ENCODE measurements around the gene PKHD1.

PKHD1 gene

DNA sequence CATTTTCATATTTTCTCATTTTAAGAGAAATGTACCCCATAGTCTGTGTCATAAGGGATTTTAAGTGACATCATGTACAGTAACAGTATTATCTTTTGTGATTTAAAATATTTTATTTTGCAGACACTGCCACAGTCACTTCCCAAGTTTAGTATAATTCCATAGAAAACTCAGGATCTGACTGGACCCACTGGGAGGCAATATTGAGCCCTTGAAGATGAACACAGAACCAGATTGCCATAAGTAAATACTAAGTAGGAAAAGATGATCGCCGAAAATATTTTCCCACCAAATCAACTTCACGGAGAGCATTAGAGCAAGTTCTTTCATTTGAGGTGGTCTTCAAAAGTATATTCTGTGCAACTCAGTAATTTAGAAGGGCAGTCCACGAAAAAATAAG is 17.6 kb upstream of the PKHD1 start:
- DNase-seq, result no peak

DNA sequence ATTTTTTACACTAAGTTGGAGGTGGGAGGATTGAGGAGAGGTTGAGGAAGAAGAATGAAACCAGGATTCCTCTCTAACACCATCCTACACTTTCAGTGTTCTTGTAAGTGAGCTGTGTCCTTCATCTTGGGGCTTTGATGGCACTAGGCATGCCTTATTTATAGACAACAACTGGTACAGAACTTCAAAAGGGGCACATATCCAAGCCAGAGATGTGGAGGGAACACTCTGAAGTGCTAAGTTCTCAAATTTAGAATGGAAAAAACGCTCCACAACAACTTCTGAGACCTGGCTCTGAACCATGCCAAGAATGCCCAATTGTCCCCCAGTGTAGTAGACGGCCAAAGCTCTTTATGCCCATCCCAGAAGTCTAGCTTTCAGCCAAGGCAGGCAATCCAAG is 16.2 kb upstream of the PKHD1 start:
- no peak for DNase-seq

DNA sequence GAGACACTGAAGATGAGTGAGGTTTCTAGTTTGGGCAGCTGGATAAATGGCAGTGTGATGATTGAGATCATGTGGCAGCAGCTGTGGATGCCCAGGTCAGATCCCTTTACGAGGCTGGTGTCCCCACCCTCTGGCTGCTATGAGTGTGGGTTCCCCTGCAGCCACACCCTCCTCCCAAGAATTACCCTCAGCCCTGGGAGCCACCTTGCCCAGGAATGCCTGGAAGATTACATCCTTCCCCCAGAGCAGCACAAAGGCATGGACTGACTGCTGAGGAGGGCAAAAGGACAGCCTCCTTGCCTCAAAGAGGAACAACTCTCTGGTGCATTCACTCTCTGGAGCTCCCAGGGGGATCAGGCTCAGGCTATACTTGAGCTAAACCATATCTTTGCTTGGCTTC is 15.0 kb upstream of the PKHD1 start:
- no peak for DNase-seq

DNA sequence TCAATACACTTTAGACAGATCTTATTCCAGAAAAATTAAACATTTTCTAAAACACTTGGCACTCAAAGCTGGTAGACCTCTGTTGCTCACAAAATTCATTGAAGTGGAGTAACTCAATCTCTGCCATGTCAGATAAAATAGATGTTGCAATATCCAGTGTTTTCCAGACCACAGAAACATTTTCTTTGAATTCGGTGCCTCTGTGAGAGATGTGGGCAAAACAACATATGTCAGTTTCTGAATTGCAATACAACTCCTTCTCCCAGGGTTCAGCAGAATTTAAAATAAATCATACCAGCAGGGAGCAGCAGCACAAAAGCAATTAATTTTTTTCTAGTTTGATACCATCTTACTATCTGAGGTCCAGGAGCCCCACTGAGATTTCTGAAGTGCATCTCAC is 11.3 kb upstream of the PKHD1 start:
- DNase-seq, result peak in 1 of 2 experiments; percentile 15

DNA sequence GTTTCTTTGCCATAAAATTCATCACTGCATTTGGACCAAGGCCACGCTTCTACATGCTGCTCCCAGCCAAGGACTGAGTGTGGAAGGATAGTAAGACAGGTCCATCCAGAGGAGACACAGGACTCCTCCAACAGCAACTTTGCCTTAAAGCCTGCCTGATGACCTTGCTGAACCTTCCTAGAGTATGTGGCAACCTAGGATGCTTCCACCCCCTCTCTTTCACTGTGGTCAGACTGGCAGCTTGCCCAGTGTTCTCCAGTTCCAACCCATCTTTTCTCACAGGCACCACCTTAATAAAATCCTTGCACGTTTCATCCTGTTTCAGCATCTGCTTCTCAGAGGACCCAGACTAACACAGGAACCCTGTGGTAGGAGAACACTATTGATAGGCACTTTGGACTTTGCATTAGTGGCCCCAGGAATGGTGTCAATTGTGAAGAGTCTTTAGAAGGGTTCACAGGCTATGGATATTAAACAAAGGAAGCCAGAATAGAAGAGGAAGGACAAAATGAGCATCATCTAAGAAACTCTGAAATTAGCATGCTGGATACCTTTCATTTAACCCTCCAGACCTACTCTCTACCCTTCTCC is 2.4 kb upstream of the PKHD1 start:
- no peak for DNase-seq

DNA sequence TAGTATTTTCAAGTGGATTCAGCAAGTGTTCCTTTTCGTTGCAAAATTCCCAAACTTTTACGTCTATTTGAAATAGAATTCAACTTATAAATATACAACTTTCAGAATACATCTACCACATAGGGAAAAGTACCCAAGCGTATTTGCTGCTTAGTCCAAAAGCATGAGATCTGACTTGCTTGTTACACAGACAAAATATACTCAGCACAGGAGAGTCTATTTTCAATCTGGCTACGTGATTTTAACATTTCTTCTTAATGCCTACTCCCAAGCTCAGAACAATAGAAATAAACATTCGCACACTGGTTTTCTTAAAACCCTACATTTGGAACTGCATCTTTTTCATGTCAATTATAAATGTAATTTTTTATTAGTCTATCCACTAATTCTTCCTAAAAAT is 672 bp downstream of the PKHD1 start:
- no peak for DNase-seq

DNA sequence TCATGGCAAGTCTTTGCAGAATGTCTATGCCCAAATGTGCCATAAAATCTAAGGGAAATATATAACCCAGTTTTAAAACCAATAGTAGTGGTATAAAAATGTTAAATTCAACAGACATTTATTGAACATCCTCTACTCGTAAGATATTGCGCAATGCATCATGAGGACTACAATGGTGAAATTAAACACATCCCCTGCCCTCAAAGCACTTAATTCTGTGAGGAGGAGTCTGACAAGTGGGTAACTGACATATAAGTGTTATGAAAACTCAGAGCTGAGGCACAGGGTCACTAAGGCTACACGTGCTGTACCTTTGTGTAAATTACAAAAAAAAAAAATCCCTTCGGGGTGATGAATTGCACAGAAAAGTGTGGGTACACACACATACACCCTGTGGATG is 6.2 kb downstream of the PKHD1 start:
- no peak for DNase-seq

DNA sequence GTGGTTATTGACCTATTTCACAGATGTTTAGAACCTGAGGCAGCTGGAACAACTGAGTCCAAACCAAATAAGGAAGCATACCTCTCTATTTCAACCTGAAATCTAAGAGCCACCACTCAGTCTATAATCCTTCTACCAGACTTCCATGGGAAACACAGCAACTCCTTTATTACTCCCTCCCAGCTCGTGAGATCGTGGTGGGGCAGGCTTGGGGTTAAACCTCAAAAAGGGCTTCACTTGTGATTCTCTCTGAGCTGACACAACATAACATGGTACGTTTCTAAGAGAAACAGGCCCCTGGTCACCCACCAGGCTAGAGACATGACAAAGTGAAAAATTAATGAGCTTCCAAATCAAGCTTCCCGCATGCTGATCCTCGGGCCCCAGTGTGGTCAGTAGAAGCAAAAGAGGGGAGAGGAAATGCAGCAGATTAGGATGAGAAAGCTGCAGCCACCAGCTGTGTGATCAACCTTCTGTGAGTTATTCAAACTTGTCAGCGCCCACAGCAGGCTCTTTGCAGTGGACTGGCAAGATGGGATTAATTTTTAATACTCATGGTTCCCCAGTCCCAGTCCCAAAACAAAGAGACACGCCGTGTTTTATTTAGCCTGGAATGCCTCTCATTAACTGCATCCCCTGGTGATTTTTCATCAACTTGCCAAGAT is 9.3 kb downstream of the PKHD1 start:
- DNase-seq, result no peak

DNA sequence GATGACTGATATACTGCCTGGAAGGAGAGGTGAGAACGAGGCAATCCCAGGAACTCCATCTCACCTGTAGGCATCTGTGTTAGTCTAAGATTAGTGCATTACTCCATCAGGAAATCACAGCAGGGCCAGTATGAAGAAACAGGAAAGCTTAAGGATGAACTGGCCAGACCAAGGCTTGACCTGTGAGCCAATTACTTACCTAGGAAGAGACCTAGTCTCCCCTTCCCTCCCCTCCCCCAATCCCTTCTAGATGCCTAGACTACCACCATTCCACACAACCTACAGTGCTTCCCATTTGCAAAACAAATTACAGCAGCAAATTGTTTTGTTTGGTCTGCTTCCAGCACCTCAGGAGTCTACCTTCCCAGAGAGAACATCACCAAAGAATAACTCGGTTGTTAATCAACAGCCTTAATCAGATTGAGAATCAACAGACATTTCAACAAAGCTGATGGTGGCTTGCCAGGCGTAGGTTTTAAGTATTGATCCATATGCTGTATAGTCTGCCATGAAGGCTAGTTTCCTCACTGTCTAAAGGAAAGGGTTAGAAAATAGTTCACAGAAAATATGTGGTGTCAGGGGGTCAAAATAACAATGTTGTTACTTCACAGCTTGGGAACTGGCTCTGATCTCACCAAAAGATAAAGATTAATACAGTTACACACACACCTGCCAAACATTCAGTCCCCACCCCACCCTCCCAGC is 10.1 kb downstream of the PKHD1 start:
- peak; percentile 86 to 89 for DNase-seq

DNA sequence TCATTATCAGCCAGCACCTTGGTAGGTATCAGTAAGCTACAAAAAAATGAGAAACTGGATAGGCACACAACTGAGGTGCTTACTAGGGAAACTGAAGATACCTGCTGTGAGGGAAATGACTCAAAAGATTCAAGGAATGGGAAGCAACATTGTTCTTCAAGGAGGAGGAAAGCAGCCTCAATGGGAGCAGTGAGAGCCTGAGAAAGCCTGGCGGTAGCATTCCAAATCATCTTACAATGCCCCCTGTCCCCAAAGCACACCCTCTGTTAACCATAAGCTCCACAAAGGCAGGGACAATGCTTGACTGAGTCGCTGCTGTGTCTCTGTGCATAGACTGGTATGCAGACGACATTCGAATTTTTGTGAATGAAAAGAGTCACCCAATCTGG is 10.6 kb downstream of the PKHD1 start:
- DNase-seq, result no peak

DNA sequence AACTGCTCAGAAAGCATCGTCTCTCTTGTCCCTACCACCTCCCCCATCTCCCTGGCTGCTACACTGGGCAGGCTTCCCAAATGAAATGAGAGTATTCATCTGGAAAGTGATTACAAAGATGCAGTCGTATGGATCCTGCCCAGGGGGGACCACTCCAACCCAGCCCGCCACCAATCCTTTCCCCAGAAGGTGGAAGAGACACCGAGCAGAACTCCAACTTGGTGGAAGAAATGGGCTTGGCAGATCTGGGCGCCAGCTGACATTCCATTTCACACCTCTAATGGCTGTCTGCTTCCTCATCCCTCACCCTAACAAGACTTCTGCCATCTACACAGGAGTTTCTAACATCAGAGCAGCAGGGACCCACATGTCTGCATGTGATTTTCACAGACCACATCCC is 12.7 kb downstream of the PKHD1 start:
- DNase-seq, result no peak

DNA sequence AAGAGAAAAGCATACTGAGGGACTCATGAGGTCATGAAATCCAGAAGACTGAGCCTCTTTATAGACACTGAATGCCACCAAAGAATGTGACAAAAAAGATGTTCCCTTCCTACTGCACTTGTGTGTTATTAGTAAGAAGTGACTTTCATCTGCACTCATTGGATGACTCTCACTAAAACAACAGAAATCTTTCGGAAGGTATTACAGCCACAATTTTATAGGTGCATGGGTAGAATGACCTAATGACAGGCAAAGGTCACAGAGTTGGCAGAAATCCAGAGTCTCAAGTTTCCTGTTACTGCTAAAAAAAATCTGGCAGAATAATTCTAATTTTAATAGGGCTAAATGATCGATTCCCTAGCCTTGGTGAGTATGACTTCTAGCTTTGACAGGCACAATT is 13.3 kb downstream of the PKHD1 start:
- no peak for DNase-seq

DNA sequence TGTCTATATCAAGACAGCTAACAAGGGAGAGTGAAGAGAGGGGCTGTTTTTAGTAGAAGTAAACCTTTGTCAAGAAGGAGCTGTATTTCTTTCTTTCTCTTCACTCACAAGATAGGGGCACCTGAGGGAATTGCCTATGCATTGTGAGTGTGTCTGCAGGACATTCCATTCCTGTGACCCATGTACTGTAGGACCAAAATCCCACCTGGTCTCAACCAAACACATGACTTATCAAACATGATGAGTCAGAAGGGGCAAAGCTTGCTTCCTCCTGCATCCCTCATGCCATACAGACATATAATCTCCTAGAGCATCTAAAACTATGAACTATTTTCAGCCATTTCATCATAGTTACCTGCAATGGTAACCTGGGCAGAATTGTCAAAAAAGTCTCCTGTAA is 21.8 kb downstream of the PKHD1 start:
- DNase-seq, result no peak

DNA sequence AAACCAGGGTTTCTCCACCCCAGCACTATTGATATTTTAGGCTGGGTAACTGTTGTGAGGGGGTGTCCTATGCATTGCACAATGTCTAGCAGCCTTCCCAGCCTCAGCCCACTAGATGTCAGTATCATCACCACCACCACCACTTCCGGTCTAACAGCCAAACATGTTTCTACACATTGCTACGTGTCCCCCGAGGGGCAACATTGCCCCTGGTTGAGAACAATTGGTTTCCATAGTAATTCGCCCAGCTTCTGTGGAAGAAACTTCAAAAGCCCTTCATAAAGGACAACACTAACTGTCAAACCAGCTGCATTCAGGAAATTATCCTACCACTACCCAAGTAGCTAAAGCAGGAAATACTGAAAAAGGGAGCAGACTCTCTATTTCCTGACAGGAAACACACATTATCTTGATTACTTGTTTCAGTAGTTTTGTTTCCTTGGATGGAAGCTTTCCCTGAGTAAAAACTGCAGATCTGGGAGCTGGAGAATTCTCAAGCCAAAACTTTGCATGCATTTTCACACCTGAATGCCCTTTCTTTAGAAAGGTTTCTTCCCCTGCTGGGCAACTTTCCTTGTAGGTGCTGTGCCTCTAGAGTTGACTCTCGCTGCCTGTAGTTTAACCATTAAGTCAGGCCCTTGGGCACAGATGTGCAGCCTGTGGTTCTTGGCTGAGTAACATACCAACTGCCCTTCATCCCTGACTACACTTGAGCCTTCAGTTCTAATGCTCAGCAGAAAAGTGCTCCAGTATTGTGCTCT is 23.6 kb downstream of the PKHD1 start:
- peak; percentile 50 to 66 for DNase-seq

DNA sequence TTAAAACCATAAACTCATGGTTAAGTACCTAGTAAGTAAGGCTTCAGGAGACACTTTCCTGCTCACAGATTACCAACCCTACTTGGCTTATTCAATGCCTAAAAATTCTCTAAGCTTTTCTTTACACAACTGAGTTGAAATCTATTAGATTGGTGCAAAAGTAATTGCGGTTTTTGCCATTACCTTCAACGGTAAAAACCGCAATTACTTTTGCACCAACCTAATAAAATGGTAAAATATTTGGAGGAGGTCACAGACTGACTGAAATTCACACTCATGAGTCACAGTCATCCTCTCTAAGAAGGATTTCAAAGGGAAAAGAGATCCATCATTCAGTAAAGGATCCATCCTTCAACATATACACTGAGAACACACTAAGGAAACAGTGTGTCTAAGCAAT is 25.9 kb downstream of the PKHD1 start:
- no peak for DNase-seq

DNA sequence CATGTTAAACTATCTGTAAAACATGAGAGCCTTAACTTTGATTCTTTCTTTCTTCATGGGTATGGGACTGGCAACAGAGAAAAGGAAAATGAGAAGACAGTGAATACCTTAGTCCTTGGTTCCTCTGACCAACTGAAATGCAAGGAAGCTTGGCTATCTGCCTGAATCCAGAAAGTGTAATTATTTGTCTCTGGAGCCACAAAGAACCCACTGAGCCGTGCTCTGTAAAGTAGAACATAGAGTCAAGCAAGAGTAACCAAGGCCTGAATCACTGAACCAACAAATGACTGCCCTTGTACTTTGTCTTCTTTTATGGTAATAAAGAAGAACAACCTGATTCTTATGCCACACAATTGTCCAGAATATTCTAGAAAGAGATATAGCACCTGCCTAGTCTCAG is 27.6 kb downstream of the PKHD1 start:
- no peak for DNase-seq

DNA sequence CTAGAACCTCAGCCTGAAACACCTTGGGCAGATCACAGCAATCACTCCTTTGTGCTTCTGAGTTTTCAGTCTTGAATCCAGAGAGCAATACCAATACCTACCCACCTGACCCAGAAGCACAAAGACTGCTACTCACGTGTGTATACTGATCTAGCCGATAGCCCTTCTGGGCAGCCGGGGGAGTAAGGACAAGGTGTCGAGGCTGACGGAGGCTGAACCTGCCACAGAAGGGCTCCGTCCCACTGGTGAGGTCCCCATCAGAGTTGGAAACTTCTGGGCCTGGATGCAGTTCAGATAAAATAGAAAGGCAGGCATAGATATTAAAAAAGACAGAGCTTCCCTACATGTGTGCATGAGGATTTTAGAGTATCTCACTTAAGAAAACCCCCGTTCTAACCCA is 32.0 kb downstream of the PKHD1 start:
- no peak for DNase-seq

DNA sequence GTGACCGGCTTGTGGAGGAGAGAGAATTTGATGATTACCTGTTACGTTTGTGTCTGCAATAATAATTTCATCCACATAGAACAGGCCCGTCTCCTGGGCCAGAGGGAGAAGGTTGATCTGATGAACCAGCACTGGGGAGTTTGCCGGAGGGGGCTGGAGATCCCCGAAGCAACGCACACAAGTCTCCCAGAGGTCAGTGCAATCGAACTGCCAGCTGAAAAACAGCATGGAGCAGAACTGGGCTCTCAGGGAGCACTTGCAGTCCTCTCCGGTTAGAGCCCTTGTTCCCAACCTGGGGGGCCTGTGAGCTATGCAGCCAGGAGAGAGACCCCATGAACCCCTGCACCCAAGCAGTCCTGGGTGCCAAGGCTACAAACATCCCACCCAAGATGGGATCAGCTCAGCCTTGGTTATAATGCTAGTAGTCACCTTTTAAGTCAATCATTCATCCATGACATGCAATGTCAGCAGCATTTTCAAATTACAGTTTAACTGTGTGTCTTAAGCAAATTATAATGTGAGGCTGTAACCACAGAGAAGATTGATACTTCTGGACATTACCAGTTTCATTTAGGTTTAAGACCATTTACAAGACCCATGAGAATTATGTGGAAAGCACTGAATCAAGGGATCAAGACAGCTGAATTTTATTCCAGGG is 34.2 kb downstream of the PKHD1 start:
- DNase-seq, result peak; percentile 19 to 45

DNA sequence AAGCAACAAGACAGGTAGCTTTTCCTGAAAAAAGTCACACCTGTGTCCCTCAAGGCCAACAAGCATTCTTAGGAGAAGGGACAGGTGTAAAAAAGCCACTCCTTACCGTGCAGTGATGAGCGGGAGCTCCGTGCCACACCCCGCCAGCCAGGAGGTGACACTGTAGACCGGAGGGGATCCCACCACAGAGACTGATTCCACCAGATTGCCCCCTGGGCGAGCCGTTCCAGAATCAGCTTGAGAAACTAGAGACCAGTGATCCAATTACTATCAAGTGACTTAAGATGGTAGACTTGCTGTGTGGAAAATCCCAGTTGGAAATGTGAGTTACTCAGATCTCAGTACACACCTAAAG is 37.4 kb downstream of the PKHD1 start:
- no peak for DNase-seq

DNA sequence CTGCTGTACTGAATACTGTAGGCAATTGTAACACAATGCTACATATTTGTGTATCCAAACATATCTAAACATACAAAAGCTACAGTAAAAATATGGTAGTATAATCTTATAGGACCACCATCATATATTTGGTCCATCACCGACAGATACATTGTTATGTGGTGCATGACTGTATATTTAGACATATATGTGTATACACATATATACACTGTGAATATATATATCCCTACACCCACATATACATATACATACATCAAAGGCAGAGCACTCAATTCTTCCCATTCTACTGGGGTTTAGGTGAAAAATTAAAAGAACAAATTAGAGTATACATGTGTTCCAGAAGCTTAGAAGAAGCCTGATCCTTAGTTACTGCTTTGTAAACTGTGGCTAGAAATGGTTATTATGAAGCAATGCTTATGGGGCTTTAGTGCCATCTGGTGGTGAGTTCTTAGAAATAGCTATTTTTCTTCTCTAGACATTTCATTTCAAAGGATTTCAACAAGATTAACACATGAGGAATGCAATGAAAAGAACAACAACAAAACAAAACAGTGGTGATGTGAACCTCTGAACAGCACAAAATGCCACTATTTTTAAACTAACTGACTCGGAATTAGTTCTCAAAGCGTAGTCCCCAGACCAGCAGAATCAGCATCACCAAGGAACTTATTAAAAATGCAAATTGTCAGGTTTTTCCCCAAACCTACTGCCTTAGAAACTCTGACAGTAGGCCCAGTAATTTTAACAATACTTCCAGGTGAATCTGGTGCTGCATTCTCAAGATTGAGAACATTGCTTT is 38.0 kb downstream of the PKHD1 start:
- peak; percentile 11 to 53 for DNase-seq

DNA sequence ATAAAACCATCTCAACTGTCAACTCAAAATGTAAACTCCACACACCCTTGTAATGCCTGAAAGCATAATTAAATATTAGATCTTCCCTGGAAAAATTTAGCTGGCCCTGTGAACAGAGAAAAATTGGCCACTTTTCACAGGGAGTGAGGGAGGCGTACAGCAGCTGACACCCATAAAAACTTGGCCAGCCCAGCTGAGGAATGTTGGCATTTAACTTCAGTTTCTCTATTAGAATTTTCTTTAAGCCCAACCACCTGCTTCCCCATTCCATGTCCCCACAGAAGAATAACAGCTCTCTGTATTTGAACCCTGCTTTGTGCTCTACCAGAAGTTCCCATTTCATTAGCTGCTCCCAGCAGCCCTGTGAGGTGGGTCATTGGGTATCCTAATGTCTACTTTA is 41.0 kb downstream of the PKHD1 start:
- no peak for DNase-seq

DNA sequence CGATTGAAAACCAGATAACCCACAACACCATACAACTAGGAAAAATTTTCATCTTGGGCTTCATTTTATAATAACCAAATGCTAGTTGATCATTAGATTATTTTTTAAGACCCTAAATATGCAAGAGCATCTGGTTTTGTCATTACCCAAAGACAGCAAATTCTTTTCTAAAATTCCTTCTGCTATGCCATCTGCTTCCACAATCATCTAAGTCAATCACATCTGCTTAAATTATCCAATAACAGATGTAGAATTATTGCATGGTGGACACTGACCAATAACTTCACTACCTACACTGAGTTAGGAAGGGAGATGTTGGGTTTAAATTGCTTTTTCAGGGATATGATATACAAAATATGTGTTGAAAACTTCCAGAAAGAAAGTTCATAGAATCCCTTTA is 41.9 kb downstream of the PKHD1 start:
- no peak for DNase-seq

DNA sequence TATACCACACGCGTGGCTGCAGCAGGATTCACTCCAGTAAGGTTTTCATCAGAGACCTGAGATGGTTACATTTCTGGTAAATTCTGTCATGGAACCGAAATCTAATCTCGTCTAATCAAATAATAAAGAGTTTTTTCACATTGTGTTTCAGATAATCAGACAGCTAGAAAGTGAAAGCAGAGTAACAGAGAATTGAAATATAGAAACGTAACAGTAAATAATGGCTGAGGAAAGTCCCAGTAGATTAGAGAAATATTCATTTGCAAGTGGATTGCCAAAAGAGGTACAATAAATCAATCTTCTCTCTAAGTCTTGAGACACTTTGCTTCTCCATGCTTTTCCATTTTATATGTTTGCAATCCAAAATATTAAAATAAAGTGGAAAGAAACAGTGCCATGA is 42.4 kb downstream of the PKHD1 start:
- no peak for DNase-seq
